LoVo (cell line): ENCODE data around the gene TBC1D23.

Experiments
- DNase-seq: peaks from one replicate; pipeline ENCODE4 v3.0.0-alpha.2; 2016; ENCODE audit warnings: low spot score

TBC1D23 gene

DNA sequence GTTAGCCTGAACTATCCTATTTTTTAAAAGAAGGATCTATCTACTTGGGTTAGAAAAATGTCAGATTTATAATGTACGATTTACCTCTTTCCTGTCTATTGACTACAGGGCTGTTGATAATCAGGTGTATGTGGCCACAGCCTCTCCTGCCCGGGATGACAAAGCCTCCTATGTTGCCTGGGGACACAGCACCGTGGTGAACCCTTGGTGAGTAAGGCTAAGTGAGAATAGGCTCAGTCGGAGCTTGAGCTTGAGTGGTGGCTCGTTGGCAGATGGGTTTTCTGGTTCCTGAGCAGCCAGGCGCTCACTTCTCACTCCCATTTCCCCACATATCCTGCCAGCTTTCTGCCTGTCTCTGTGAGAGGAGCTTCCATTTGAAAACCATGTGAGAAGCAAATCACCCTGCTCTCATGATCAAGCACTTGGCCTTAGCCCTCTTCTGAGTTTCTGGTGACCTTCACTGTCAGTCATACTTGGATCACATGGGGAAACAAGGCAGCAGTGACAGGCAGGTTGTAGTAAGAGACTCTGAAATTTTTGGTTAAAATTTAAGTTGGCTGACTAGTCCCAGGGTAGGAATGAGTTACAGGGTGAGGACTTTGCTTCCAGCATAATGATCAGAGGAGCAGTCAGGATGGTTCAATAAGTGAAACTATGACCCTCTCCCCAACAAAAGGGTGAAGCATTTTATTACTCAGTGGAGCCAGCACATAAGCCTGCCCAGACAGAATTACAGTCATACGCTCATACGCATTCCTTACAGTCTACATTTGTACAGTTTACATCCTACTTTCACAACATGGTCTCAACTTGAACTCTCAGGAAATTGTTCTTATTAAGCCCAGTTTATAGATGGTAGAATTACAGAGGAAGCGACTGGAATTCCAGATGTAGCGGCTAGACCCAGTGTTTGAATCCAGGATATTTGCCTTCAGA lies 91.8 kb downstream of the TBC1D23 start:
- DNase-seq: no peak

DNA sequence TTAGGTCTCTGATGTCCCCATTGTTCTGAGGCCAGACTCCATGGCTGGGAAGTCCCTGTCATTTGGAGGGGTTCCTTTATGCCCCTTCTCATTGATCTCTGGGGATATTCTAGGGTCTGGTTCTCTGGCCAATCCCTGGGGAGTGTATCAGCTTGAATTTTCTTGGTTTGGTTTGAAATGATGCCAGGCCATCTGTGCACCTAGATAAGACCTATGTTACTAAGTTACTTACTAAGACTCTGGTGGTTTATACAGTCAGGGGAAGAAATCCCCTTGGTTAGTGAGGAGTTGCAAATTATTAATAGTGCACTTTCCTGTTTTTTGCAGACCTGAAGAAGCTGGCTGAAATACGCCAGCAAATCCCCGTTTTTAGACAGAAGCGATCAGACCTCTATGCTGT lies 94.1 kb downstream of the TBC1D23 start:
- DNase-seq: no peak

DNA sequence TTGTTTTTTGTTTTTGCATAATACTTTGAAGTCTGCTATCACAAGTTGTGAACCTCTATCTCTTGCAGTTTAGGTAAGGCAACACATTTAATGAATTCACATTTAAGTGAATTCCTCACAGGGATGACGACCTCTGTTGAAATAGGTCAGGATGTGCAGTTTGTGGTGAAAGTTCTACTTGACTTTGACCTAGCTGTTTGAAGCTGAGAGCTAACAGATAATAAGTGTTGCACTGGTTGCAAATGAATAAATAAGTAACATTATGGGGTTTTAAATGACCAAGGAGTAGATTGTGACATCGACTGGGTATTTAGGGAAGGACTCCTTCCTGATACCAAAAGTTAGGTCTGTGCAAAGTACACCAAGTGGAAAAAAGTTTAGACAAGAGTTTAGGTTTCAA lies 97.6 kb downstream of the TBC1D23 start:
- no peak for DNase-seq

GRCh38 chr3:100359035-100359434 lies 98.2 kb downstream of the TBC1D23 start:
- DNase-seq: no peak

- no peak for DNase-seq
Observed at GRCh38 chr3:100360757-100361496, 100.1 kb downstream of the TBC1D23 start.

DNA sequence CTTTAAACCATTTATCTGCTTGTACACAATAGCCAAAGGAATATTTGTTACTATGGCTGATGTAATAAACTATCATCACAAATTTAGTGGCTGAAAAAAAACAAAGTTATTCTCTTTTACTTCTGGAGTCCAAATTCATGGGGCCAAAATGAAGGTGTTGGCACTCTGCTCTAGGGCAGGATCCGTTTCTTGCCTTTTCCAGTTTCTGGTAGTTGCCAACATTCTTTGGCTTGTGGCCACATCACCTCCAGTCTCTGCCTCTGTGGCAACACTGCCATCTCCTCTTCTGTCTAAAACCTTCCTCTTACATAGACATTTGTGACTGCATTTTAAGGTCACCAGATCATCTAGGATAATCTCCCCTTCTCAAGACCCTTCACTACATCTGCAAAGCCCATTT lies 101.1 kb downstream of the TBC1D23 start:
- no peak for DNase-seq

GRCh38 chr3:100364421-100364820 lies 103.6 kb downstream of the TBC1D23 start:
- no peak for DNase-seq

GRCh38 chr3:100366424-100366823 lies 105.6 kb downstream of the TBC1D23 start:
- DNase-seq: no peak

DNA sequence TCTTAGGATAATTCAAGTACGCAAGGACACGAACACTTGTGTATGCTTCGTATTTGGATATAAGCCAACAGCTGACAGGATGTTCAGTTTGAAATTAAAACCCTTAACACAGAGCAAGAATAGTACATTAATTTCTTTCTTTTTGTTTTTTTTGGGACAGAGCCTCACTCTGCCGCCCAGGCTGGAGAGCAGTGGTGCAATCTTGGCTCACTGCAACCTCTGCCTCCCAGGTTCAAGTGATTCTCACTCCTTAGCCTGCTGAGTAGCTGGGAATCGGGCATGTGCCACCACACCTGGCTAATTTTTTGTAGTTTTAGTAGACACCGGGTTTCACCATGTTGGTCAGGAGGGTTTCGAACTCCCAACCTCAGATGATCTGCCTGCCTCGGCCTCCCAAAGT lies 107.6 kb downstream of the TBC1D23 start:
- no peak for DNase-seq

GRCh38 chr3:100370756-100371155 lies 110.0 kb downstream of the TBC1D23 start:
- DNase-seq: no peak

DNA sequence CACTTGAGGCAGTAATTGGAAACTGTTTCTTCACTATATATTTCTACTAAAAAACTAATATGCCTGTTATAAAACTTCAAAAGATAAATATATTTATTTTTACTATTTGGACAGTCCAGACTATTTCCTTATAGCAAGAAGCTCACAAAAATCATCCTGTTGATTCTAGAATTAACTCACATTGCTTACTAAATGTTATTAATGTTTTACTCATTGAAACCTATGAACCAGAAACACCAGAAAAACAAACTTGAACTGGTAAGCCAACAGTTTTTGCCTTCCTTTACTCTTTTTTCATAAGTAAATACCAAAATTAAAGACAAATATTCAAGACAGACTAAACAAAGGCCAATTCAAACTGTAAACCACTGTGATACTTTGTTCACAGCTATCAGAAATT lies 113.7 kb downstream of the TBC1D23 start:
- DNase-seq: no peak
